ENCODE results near the gene LSM7. TPM values are rescaled to one million over a fixed set of nuclear protein-coding genes. Genes with fewer than 3 reads are reported as not detected.

Gene LSM7
- total and polyA plus RNA-seq, 9 of the 15 experiments (the other 6 are each of a cell fraction or from before 2014, with no cell fraction given), result 40.5 to 690 (median 265) TPM

- H4K20me1 ChIP-seq (replicated peaks; ENCODE audit: control insufficient read depth, insufficient read depth, low read length), result peaks cover 47% of the 10 kb centered on the region
- H3K9me3 ChIP-seq (replicated peaks; ENCODE audit: control insufficient read depth, insufficient read depth, low read depth, low read length), result no peaks in the 10 kb centered on the region
- POLR2A ChIA-PET, result interaction anchor here (0.7 to 7.0 kb wide), 9 partner anchors 10 to 239 kb away, joined by 3 to 86 read pairs (median 4); partner anchors contain the start of gene PLEKHJ1
- BruUV-seq (replicated peaks), result no TSS peak
- in situ Hi-C loops (cut with MboI) (loop anchor here (5.0 kb wide), 1 partner anchor 37 kb away; the partner anchor contains the start of genes PLEKHJ1 and SF3A2), intact Hi-C loops (cut with micrococcal nuclease) (no loop called here)
- peak overlapping the region; percentile 91; the same call in 1 of the 2 replicates for H3K4me3 ChIP-seq
- 78% methylated on average over 7 of the region's 9 CpGs for whole genome bisulfite sequencing (ENCODE audit: insufficient coverage, low coverage, missing lambda C conversion rate)
- ATAC-seq, result no peak
- CTCF ChIA-PET (ENCODE audit: low intra/inter-chr PET ratio), result interaction anchor here (0.8 to 1.2 kb wide), 5 partner anchors 38 to 363 kb away, joined by 3 to 5 read pairs (median 4); partner anchors contain the start of gene PLEKHJ1
- peaks cover 10 to 73% of the 10 kb centered on the region in 2 experiments for H3K4me1 ChIP-seq (replicated peaks in 1 of 2; ENCODE audit: control insufficient read depth in 2 of 2, insufficient read depth in 2 of 2, low read length in 2 of 2)
- FAIRE-seq, result peak; percentile 42
- no peak overlapping the region for H2AFZ ChIP-seq (ENCODE audit: low read depth, low read length)
- H3K36me3 ChIP-seq (ENCODE audit: control insufficient read depth, insufficient read depth, low read length), result peaks cover 34% of the 10 kb centered on the region
- H3K79me2 ChIP-seq (ENCODE audit: control insufficient read depth, insufficient read depth, low read length), result peaks cover 60% of the 10 kb centered on the region
- peak overlapping the region; percentile 56; the same call in 2 of the 3 replicates for H3K27ac ChIP-seq (ENCODE audit: extremely low read depth, low read depth, low read length)
- H3K27me3 ChIP-seq (ENCODE audit: control insufficient read depth in 2 of 2, insufficient read depth in 2 of 2, low read length in 2 of 2), result no peaks in the 10 kb centered on the region
- H3K4me2 ChIP-seq (ENCODE audit: insufficient read depth, low read length), result peak overlapping the region; percentile 89
- peak overlapping the region; percentile 10 to 85; a peak in 2 of 4 replicates for H3K9ac ChIP-seq (ENCODE audit: insufficient read depth in 1 of 2, low read depth in 2 of 2, low read length in 2 of 2)
- peaks cover 5% of the 10 kb centered on the region for H3K9me1 ChIP-seq (ENCODE audit: control insufficient read depth, insufficient read depth, low read length)
- no peak for DNase-seq (ENCODE audit: extremely low read depth in 1 of 4, low spot score in 3 of 4)
- TF ChIP-seq, protein P1, sequence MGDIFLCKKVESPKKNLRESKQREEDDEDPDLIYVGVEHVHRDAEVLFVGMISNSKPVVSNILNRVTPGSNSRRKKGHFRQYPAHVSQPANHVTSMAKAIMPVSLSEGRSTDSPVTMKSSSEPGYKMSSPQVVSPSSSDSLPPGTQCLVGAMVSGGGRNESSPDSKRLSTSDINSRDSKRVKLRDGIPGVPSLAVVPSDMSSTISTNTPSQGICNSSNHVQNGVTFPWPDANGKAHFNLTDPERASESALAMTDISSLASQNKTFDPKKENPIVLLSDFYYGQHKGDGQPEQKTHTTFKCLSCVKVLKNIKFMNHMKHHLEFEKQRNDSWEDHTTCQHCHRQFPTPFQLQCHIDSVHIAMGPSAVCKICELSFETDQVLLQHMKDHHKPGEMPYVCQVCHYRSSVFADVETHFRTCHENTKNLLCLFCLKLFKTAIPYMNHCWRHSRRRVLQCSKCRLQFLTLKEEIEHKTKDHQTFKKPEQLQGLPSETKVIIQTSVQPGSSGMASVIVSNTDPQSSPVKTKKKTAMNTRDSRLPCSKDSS (IDR thresholded peaks at IDR 0.05; ENCODE audit: low read depth, partially characterized antibody), result no peak
- TF ChIP-seq TFAP4 (CRISPR knock-in tag; IDR thresholded peaks at IDR 0.05; ENCODE audit: borderline replicate concordance) (no peak), EP300 (IDR thresholded peaks at IDR 0.05; ENCODE audit: low read length) (no peak), ZKSCAN1 (IDR thresholded peaks at IDR 0.05; ENCODE audit: low read depth, low read length) (peak; percentile 92), HINFP (tag; conservative IDR thresholded peaks at IDR 0.05; ENCODE audit: low read depth) (no peak), ZNF347 (CRISPR knock-in tag; IDR thresholded peaks at IDR 0.05; ENCODE audit: low read depth) (no peak), FOXJ2 (tag; IDR thresholded peaks at IDR 0.05) (no peak), CEBPG (CRISPR knock-in tag; IDR thresholded peaks at IDR 0.05) (no peak), CEBPG (tag; conservative IDR thresholded peaks at IDR 0.05 in 1 of 2, IDR thresholded peaks at IDR 0.05 in 1 of 2) (0 out of 4 replicates have a peak, but pooled peaks of 1 of the 2 experiments have one; percentile 13), NR3C1 (CRISPR knock-in tag; IDR thresholded peaks at IDR 0.05) (no peak), KDM4B (IDR thresholded peaks at IDR 0.05; ENCODE audit: borderline replicate concordance in 2 of 2, low read depth in 1 of 2) (no peak), GABPA (tag; conservative IDR thresholded peaks at IDR 0.05; ENCODE audit: low read depth) (no peak), NUFIP1 (IDR thresholded peaks at IDR 0.05; ENCODE audit: partially characterized antibody) (no peak), PHF20 (IDR thresholded peaks at IDR 0.05; ENCODE audit: partially characterized antibody) (peak; percentile 26), ZNF184 (CRISPR knock-in tag; IDR thresholded peaks at IDR 0.05) (no peak)
- TF ChIP-seq, protein P2, sequence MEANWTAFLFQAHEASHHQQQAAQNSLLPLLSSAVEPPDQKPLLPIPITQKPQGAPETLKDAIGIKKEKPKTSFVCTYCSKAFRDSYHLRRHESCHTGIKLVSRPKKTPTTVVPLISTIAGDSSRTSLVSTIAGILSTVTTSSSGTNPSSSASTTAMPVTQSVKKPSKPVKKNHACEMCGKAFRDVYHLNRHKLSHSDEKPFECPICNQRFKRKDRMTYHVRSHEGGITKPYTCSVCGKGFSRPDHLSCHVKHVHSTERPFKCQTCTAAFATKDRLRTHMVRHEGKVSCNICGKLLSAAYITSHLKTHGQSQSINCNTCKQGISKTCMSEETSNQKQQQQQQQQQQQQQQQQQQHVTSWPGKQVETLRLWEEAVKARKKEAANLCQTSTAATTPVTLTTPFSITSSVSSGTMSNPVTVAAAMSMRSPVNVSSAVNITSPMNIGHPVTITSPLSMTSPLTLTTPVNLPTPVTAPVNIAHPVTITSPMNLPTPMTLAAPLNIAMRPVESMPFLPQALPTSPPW (CRISPR knock-in tag; IDR thresholded peaks at IDR 0.05), result no peak
These were observed 54.1 kb downstream of the LSM7 start for GRCh38 chr19:2274185-2274711.

Measured in K562 (cell line).